Upper lobe of right lung (tissue), 1 donor: ENCODE data around the gene HLA-DQA2. TPM values are rescaled to one million over a fixed set of nuclear protein-coding genes. Genes with fewer than 3 reads are reported as not detected.

Experiments
- ATAC-seq: fragments of 200-7000 bp; cut with Tn5 transposase; one replicate; pipeline ENCODE4 v1.9.1; 2020; ENCODE audit warnings: mild to moderate bottlenecking, moderate library complexity
- DNase-seq: peaks from one replicate; pipeline ENCODE4 v3.0.0-alpha.2; 2020
- H3K27ac ChIP-seq: fragments of 200-600 bp; one replicate; pipeline ENCODE4 v1.8.0; 2022
- H3K27me3 ChIP-seq: fragments of 200-600 bp; one replicate; pipeline ENCODE4 v1.8.0; 2022; ENCODE audit warnings: mild to moderate bottlenecking
- H3K36me3 ChIP-seq: fragments of 200-600 bp; one replicate; pipeline ENCODE4 v1.8.0; 2022
- H3K4me1 ChIP-seq: fragments of 200-600 bp; one replicate; pipeline ENCODE4 v1.8.0; 2022
- H3K4me3 ChIP-seq: fragments of 200-600 bp; one replicate; pipeline ENCODE4 v1.8.0; 2022; ENCODE audit warnings: mild to moderate bottlenecking
- H3K9me3 ChIP-seq: fragments of 200-600 bp; one replicate; pipeline ENCODE4 v1.8.0; 2022
- intact Hi-C: fragments of 100-400 bp; cut with DNase I; formaldehyde crosslinking; loops from one replicate; pipeline ENCODE4 v1.11.0; 2022
- total RNA-seq: library from RNA; stranded (reverse); fragmentation: NEBNext Ultra II Directional; extraction: Animal tissue kit (Norgen Biotek cat#: 25700); gene quantifications from one replicate; pipeline ENCODE4 v1.2.1, GENCODE V29; 2021
- TF ChIP-seq, protein P1 (sequence below): fragments of 200-600 bp; IDR thresholded peaks from one replicate; pipeline ENCODE4 v1.8.0; 2022; ENCODE audit warnings: antibody characterized with exemption
- donor health status: DM: no; HTN: yes; CAD: no; lungs with severe emphysema.

The HLA-DQA2 gene
- total RNA-seq, 1 donor from 2014 or later = 51.7 TPM

DNA sequence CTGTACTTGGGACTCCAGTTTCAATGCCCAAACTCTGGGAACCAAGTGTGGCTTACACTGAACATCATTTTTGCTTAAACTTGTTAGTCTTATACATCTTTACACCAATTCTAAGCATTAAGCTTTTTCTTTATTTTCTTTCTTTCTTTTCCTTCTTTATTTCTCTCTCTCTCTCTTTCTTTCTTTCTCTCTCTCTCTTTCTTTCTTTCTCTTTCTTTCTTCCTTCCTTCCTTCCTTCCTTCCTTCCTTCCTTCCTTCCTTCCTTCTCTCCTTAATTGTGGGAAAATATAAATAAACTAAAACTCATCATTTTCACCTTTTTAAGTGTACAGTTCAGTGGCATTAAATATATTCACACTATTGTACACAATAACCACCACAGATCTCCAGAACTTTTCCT is 31.6 kb upstream of the HLA-DQA2 start:
- Histone ChIP-seq H3K36me3 (no peaks in the 10 kb centered on the region), H3K9me3 (no peaks in the 10 kb centered on the region), H3K27me3 (no peaks in the 10 kb centered on the region), H3K4me3 (no peak overlapping the region), H3K4me1 (no peaks in the 10 kb centered on the region), H3K27ac (no peak overlapping the region)
- DNase-seq (no peak), ATAC-seq (no peak)
- TF ChIP-seq, protein P1, sequence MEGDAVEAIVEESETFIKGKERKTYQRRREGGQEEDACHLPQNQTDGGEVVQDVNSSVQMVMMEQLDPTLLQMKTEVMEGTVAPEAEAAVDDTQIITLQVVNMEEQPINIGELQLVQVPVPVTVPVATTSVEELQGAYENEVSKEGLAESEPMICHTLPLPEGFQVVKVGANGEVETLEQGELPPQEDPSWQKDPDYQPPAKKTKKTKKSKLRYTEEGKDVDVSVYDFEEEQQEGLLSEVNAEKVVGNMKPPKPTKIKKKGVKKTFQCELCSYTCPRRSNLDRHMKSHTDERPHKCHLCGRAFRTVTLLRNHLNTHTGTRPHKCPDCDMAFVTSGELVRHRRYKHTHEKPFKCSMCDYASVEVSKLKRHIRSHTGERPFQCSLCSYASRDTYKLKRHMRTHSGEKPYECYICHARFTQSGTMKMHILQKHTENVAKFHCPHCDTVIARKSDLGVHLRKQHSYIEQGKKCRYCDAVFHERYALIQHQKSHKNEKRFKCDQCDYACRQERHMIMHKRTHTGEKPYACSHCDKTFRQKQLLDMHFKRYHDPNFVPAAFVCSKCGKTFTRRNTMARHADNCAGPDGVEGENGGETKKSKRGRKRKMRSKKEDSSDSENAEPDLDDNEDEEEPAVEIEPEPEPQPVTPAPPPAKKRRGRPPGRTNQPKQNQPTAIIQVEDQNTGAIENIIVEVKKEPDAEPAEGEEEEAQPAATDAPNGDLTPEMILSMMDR = no peak
- intact Hi-C loops = no loop called here

DNA sequence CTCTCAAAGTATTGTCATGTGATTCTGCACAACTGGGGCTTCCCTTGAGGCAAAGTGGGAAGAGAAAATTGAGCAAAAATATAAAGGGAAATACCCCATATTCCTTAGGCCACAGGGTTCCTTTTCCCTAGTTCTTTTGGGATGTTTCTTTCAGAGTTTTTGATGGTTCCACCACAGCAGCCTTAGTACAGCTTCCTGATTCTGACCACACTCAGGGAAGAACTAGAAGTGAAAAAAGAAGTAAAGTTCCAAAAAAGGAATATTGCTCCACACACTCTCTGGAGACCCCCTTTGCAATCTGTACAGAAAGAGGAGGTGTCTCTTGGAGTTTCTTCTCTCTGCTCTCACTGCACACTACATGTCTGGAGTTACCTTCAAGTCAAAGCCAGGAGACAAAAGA is 27.9 kb upstream of the HLA-DQA2 start:
- no peaks in the 10 kb centered on the region for H3K9me3 ChIP-seq
- no peaks in the 10 kb centered on the region for H3K36me3 ChIP-seq
- intact Hi-C loops = no loop called here
- H3K27me3 ChIP-seq = no peaks in the 10 kb centered on the region
- no peak for ATAC-seq
- no peak overlapping the region for H3K4me3 ChIP-seq
- H3K27ac ChIP-seq = no peak overlapping the region
- H3K4me1 ChIP-seq = no peaks in the 10 kb centered on the region
- TF ChIP-seq, protein P1 = no peak
- DNase-seq = no peak

- TF ChIP-seq, protein P1 = no peak
- no peaks in the 10 kb centered on the region for H3K9me3 ChIP-seq
- intact Hi-C loops = no loop called here
- H3K27ac ChIP-seq = no peak overlapping the region
- no peaks in the 10 kb centered on the region for H3K4me1 ChIP-seq
- DNase-seq (no peak), ATAC-seq (no peak)
- H3K27me3 ChIP-seq = no peaks in the 10 kb centered on the region
- no peak overlapping the region for H3K4me3 ChIP-seq
- H3K36me3 ChIP-seq = no peaks in the 10 kb centered on the region
Measured at GRCh38 chr6:32716396-32716795, 24.8 kb upstream of the HLA-DQA2 start.

DNA sequence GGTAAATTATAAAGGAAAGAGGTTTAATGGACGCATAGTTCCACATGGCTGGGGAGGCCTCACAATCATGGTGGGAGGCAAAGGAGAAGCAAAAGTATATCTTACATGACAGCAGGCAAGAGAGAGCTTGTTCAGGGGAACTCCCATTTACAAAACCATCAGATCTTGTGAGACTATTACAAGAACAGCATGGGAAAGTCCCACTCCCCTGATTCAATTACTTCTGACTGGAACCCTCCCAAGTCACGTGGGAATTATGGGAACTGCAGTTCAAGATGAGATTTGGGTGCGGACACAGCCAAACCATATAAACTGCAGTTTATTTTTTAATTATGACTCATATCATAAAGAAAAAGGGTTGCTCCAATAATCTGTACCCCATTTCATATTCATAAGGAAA is 22.3 kb upstream of the HLA-DQA2 start:
- H3K36me3 ChIP-seq = no peaks in the 10 kb centered on the region
- no peak for DNase-seq
- TF ChIP-seq, protein P1 = no peak
- intact Hi-C loops = no loop called here
- no peaks in the 10 kb centered on the region for H3K4me1 ChIP-seq
- H3K27ac ChIP-seq = no peak overlapping the region
- ATAC-seq = no peak
- no peaks in the 10 kb centered on the region for H3K9me3 ChIP-seq
- no peaks in the 10 kb centered on the region for H3K27me3 ChIP-seq
- H3K4me3 ChIP-seq = no peak overlapping the region

DNA sequence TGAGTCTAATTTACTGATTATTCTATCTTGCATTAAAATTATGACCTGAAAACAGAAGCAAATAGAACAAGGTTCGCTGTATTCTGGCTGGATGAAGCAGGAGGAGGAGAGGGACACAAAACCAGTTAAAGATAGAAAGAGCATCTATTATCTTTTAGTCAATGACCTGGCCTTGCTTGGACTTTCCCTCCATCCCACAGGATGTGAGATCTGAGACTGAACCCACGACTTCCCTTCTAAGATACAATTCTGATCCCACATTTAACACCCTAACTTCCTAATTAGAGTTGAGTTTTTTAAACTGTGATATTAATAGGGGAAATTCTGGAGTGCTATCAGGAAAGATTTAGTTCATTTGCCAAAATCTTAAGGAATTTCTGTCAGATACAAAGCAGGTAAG is 3.1 kb upstream of the HLA-DQA2 start:
- H3K27me3 ChIP-seq = no peaks in the 10 kb centered on the region
- H3K27ac ChIP-seq = no peak overlapping the region
- no peaks in the 10 kb centered on the region for H3K36me3 ChIP-seq
- DNase-seq (no peak), ATAC-seq (no peak)
- H3K9me3 ChIP-seq = no peaks in the 10 kb centered on the region
- intact Hi-C loops = no loop called here
- TF ChIP-seq, protein P1 = no peak
- H3K4me3 ChIP-seq = no peak overlapping the region
- no peaks in the 10 kb centered on the region for H3K4me1 ChIP-seq

DNA sequence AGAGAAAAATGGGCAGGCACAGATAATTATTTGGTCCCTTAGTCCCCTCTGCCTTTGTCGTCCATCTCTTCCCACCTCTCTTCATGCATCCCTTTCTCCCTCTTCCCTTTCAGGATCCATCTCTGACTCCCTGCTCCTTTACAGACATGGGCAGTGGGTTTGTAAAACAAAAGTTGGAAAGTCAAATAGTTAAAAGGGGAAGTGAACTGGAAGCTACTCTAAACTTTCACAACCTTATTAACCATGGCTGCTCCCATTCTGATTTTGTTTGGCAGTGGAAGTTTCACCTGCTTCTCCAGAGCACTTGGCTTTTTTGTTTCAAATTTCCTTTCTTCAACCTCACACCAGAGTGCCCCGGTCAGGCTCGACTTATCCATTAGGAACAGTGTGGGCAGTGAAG is 1.2 kb downstream of the HLA-DQA2 start:
- Histone ChIP-seq H3K9me3 (no peaks in the 10 kb centered on the region), H3K27me3 (no peaks in the 10 kb centered on the region), H3K4me3 (no peak overlapping the region), H3K4me1 (no peaks in the 10 kb centered on the region), H3K36me3 (no peaks in the 10 kb centered on the region), H3K27ac (no peak overlapping the region)
- no peak for DNase-seq
- intact Hi-C loops = no loop called here
- TF ChIP-seq, protein P1 = no peak
- ATAC-seq = no peak
